DOHH2 (cell line): ENCODE measurements around the gene NOL4L.

ENCODE experiments used
- H3F3A ChIP-seq: fragments of 200-600 bp; sonication (generic), shearing (Covaris generic); 2 replicates; pipeline ENCODE4 v1.6.0; 2016; ENCODE audit warnings: antibody characterized with exemption, mild to moderate bottlenecking; ENCODE audit not compliant: control insufficient read depth, insufficient read depth
- H3K27ac ChIP-seq: fragments of 200-600 bp; sonication (generic); 2 replicates; pipeline ENCODE4 v1.5.1; 2014; ENCODE audit warnings: low read depth, mild to moderate bottlenecking, low read length, moderate library complexity
- H3K27me3 ChIP-seq: fragments of 200-600 bp; sonication (generic); 2 replicates; pipeline ENCODE4 v1.6.1; 2014; ENCODE audit warnings: mild to moderate bottlenecking, low read length, mixed read lengths; ENCODE audit not compliant: control insufficient read depth
- H3K36me3 ChIP-seq: fragments of 200-600 bp; sonication (generic); 2 replicates; pipeline ENCODE4 v1.6.1; 2014; ENCODE audit warnings: mild to moderate bottlenecking, low read length, moderate library complexity, mixed read lengths; ENCODE audit not compliant: control insufficient read depth
- H3K4me1 ChIP-seq: fragments of 200-600 bp; sonication (generic); 2 replicates; pipeline ENCODE4 v1.6.1; 2014; ENCODE audit warnings: mild to moderate bottlenecking, low read length, mixed read lengths; ENCODE audit not compliant: control insufficient read depth
- H3K4me2 ChIP-seq: fragments of 200-600 bp; sonication (generic); 2 replicates; pipeline ENCODE4 v1.6.0; 2014; ENCODE audit warnings: mild to moderate bottlenecking, low read length, moderate library complexity
- H3K4me3 ChIP-seq: fragments of 200-600 bp; sonication (generic); 2 replicates; pipeline ENCODE4 v1.5.1; 2014; ENCODE audit warnings: mild to moderate bottlenecking, low read length, mixed read lengths
- H3K79me2 ChIP-seq: fragments of 200-600 bp; sonication (generic); 2 replicates; pipeline ENCODE4 v1.6.1; 2014; ENCODE audit warnings: mild to moderate bottlenecking, low read length, mixed read lengths; ENCODE audit not compliant: control insufficient read depth
- H3K9me2 ChIP-seq: fragments of 200-600 bp; sonication (generic); replicated peaks from 2 replicates; pipeline ENCODE4 v1.6.1; 2014; ENCODE audit warnings: mild to moderate bottlenecking, low read length, mixed read lengths; ENCODE audit not compliant: control insufficient read depth
- H3K9me3 ChIP-seq: fragments of 200-600 bp; sonication (generic); 2 replicates; pipeline ENCODE4 v1.6.1; 2014; ENCODE audit warnings: antibody characterized with exemption, low read length, mixed read lengths; ENCODE audit not compliant: control insufficient read depth, insufficient read depth
- H4K20me1 ChIP-seq: fragments of 200-600 bp; sonication (generic); 2 replicates; pipeline ENCODE4 v1.6.0; 2014; ENCODE audit warnings: low read depth, mild to moderate bottlenecking, antibody characterized with exemption, low read length, moderate library complexity; ENCODE audit not compliant: control insufficient read depth, insufficient read depth
- CTCF ChIP-seq: fragments of 200-600 bp; sonication (generic); IDR thresholded peaks from one replicate; pipeline ENCODE4 v1.5.1; 2014; ENCODE audit warnings: antibody characterized with exemption, mild to moderate bottlenecking, low read depth, low read length; ENCODE audit not compliant: poor library complexity, severe bottlenecking
- EZH2phosphoT487 ChIP-seq: fragments of 200-600 bp; sonication (generic); IDR thresholded peaks from 2 replicates; pipeline ENCODE4 v1.6.1; 2017; ENCODE audit warnings: borderline replicate concordance, mild to moderate bottlenecking, antibody characterized with exemption, low read length, moderate library complexity, mixed read lengths

Gene NOL4L

GRCh38 chr20:32510120-32510600 lies 75.0 kb downstream of the NOL4L start:
- Histone ChIP-seq H3K79me2 (no peaks in the 10 kb centered on the region), H3K4me1 (peaks cover 12% of the 10 kb centered on the region), H3K27ac (no peak overlapping the region), H3K27me3 (no peaks in the 10 kb centered on the region), H4K20me1 (no peaks in the 10 kb centered on the region), H3K4me2 (peak overlapping the region; percentile 35), H3F3A (0 out of 2 replicates have a peak, but pooled peaks cover 3% of the 10 kb centered on the region), H3K9me3 (no peaks in the 10 kb centered on the region), H3K36me3 (no peaks in the 10 kb centered on the region), H3K4me3 (no peak overlapping the region), H3K9me2 (no peaks in the 10 kb centered on the region)
- no peak for TF ChIP-seq EZH2phosphoT487
- TF ChIP-seq CTCF = no peak

- Histone ChIP-seq H4K20me1 (no peaks in the 10 kb centered on the region), H3K27me3 (no peaks in the 10 kb centered on the region), H3K9me3 (no peaks in the 10 kb centered on the region), H3F3A (0 out of 2 replicates have a peak, but pooled peaks cover 3% of the 10 kb centered on the region), H3K4me3 (no peak overlapping the region), H3K4me1 (peaks cover 12% of the 10 kb centered on the region), H3K36me3 (no peaks in the 10 kb centered on the region), H3K4me2 (peak overlapping the region; percentile 35), H3K9me2 (no peaks in the 10 kb centered on the region), H3K79me2 (no peaks in the 10 kb centered on the region), H3K27ac (no peak overlapping the region)
- TF ChIP-seq EZH2phosphoT487 = no peak
- peak; percentile 26 for TF ChIP-seq CTCF
These were observed 75.5 kb downstream of the NOL4L start for GRCh38 chr20:32509639-32510066.

- Histone ChIP-seq H4K20me1 (no peaks in the 10 kb centered on the region), H3K4me1 (peaks cover 12% of the 10 kb centered on the region), H3K4me2 (no peak overlapping the region), H3K27ac (no peak overlapping the region), H3K4me3 (no peak overlapping the region), H3K9me3 (no peaks in the 10 kb centered on the region), H3K79me2 (no peaks in the 10 kb centered on the region), H3K27me3 (no peaks in the 10 kb centered on the region), H3K36me3 (no peaks in the 10 kb centered on the region), H3K9me2 (no peaks in the 10 kb centered on the region), H3F3A (0 out of 2 replicates have a peak, but pooled peaks cover 3% of the 10 kb centered on the region)
- TF ChIP-seq EZH2phosphoT487 (no peak), CTCF (no peak)
These were observed 76.4 kb downstream of the NOL4L start for GRCh38 chr20:32508775-32509119.
